Heart left ventricle (tissue), 13 donors: ENCODE data around the gene SH3BP4.

Experiments used
- POLR2A ChIP-seq, 2 donors: fragments of 450-650 bp; IDR thresholded peaks; one replicate each; pipeline ENCODE4 v1.6.1; 2017; ENCODE audit warnings: antibody characterized with exemption in 2 of 2, mild to moderate bottlenecking in 2 of 2, moderate library complexity in 2 of 2
- TF ChIP-seq, protein P1 (sequence below), 12 donors: fragments of 200-600 bp; sonication (generic) in 4 of 12; IDR thresholded peaks; one replicate each; pipeline versions ENCODE4 v1.5.0 to v1.8.0; 2018 to 2022; ENCODE audit warnings: antibody characterized with exemption in 12 of 12, mild to moderate bottlenecking in 5 of 12
- donor health status: ischemic (EF 13 %, LVEDD 7.1; RV severe dilation, severe dysfunction).
- donor health status: DM: no; HTN: yes; CAD: no.
- donor health status: DM: no; HTN: no; CAD: no.
- donor health status: ischemic (EF 25% LVEDD 6.9; RV normal size, moderate dysfunction).
- donor health status: ischemic (EF 25% LVEDD 5.7; RV mildly dilated, moderate dysfunction).
- donor health status: ischemic (EF 35%, LVEDD 5.7; RV mildly dilated, moderate dysfunction).
- donor health status: nonischemic (EF 11% LVEDD 7.7; RV severe dilation, severe dysfunction).
- donor health status: DM: yes; HTN: yes; CAD: no.
- donor health status: PGD.
- donor health status: ischemic (EF 29% LVEDD 5.4; RV normal size, mild dysfunction).
- donor health status: nonischemic (EF 23%, LVEDD 6.1; RV moderate dilation, normal function).

DNA sequence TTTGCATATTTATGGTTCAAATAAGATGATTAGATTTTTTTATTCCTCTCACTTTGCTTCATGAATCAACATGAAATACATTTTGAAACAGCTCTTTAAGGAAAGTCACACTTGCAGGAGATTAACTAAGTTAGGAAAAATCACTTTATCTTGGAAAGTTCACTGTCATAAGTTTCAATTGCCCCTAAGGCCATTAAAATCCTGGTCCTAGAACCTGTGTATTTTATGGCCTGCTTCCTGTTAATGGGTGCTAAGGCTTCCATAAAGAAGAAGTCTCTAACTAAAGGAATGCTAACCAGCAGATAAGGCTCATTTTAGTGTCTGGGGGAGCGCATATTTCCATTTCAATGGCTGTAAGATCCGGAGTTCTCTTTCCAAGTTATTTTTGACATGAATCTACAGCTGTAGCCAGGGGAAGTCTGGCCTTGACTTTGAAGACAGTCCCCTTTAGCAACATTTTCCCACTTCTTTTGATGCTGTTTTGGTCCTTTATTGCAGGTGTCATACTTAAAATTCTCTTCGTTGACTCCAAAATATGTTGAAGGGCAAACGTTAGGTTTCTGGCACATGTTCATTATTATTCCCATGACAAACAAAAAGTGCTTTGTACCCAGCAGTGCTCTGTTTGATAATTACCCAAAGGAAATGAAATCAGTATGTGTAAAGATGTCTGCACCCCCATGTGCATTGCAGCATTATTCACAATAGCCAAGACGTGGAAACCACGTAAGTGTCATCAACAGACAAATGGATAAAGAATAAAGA is 34.4 kb upstream of the SH3BP4 start:
- TF ChIP-seq, protein P1, sequence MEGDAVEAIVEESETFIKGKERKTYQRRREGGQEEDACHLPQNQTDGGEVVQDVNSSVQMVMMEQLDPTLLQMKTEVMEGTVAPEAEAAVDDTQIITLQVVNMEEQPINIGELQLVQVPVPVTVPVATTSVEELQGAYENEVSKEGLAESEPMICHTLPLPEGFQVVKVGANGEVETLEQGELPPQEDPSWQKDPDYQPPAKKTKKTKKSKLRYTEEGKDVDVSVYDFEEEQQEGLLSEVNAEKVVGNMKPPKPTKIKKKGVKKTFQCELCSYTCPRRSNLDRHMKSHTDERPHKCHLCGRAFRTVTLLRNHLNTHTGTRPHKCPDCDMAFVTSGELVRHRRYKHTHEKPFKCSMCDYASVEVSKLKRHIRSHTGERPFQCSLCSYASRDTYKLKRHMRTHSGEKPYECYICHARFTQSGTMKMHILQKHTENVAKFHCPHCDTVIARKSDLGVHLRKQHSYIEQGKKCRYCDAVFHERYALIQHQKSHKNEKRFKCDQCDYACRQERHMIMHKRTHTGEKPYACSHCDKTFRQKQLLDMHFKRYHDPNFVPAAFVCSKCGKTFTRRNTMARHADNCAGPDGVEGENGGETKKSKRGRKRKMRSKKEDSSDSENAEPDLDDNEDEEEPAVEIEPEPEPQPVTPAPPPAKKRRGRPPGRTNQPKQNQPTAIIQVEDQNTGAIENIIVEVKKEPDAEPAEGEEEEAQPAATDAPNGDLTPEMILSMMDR (IDR thresholded peaks at IDR 0.05), result no peak
- TF ChIP-seq POLR2A (IDR thresholded peaks at IDR 0.05), result no peak
